Measurements from ENCODE around the gene SLC30A3. TPM values are rescaled to one million over a fixed set of nuclear protein-coding genes. Genes with fewer than 3 reads are reported as not detected.

The SLC30A3 gene
- total and polyA plus RNA-seq, 2 of the 4 experiments (the other 2 are of a cell fraction), result 0.15 TPM; not detected in 1

DNA sequence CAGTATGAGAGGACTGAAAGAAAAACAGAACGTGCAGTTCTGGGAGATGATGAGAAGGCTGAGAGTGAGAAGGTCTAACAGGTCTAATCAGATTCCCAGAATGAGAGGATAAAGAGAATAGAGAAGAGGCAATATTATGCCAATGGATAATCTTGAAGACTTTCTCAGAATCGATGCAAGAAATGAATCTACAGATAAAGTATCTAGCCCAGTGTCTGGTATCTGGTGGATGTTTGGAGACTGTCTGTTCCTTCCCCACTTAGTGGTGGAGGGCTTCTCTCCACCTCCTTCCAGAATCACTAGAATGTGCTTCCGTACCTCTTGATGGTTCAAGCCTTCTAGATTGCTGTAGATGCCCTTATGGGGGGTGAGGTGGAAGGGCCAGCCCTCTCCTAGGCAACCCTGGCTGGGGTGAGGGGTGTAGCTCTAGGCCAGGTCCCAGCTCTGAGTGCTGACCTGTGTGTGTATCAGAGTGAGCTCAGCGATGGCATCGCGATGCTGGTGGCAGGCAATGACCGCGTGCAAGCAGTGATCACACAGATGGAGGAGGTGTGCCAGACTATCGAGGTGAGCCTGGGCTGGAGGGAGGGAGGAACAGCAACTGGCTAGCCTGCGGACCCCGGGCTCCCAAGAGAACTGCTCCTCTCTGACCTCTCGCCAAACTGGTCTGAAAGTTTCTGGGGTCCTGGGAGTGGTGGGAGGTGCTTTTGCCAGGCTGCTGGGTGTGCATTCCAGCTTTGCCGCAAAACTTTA, 41.8 kb upstream of the SLC30A3 start:
- Histone ChIP-seq H2BK120ac (ENCODE audit: low read depth, low read length) (no peak overlapping the region), H3K9me3 (ENCODE audit: control insufficient read depth, insufficient read depth, low read length) (no peaks in the 10 kb centered on the region; the same call in 1 of the 2 replicates), H3K56ac (ENCODE audit: extremely low read depth, insufficient read depth, low read length) (no peak overlapping the region), H3K18ac (ENCODE audit: low read depth, low read length) (no peak overlapping the region), H4K8ac (ENCODE audit: low read depth in 2 of 2, low read length in 2 of 2) (no peak overlapping the region), H2BK20ac (ENCODE audit: low read depth, low read length) (no peak overlapping the region), H3K27me3 (ENCODE audit: control insufficient read depth, insufficient read depth, low read length) (peaks cover 41% of the 10 kb centered on the region), H3K4me2 (ENCODE audit: low read depth, low read length) (no peak overlapping the region), H4K20me1 (ENCODE audit: insufficient read depth, low read length) (peaks cover 10% of the 10 kb centered on the region), H2AK9ac (replicated peaks; ENCODE audit: low read depth, low read length, poor library complexity) (peak overlapping the region; percentile 45), H4K5ac (ENCODE audit: low read depth, low read length) (no peak overlapping the region), H2BK15ac (ENCODE audit: low read depth, low read length) (no peak overlapping the region), H3K4me1 (ENCODE audit: control insufficient read depth, insufficient read depth, low read length) (no peaks in the 10 kb centered on the region; the same call in 1 of the 2 replicates), H3K4me3 (ENCODE audit: insufficient read depth, low read depth, low read length) (no peak overlapping the region), H3K36me3 (ENCODE audit: control insufficient read depth, insufficient read depth, low read length) (peaks cover 6% of the 10 kb centered on the region), H3K9ac (ENCODE audit: low read depth, low read length) (no peak overlapping the region), H3K27ac (ENCODE audit: insufficient read depth, low read length) (no peak overlapping the region), H3K4ac (ENCODE audit: low read depth, low read length) (no peak overlapping the region), H4K91ac (ENCODE audit: insufficient read depth, low read depth, low read length) (no peak overlapping the region), H3K23ac (ENCODE audit: low read depth, low read length) (no peak overlapping the region), H3K14ac (replicated peaks; ENCODE audit: low read depth, low read length) (no peak overlapping the region), H2BK5ac (ENCODE audit: low read depth, low read length, poor library complexity, severe bottlenecking) (no peak overlapping the region), H3K79me1 (ENCODE audit: low read depth in 1 of 2, low read length in 2 of 2) (no peaks in the 10 kb centered on the region), H2AFZ (replicated peaks; ENCODE audit: low read length, poor library complexity) (no peak overlapping the region), H3K9me1 (ENCODE audit: insufficient read depth, low read length) (no peaks in the 10 kb centered on the region; the same call in 1 of the 2 replicates), H2AK5ac (ENCODE audit: low read depth, low read length) (no peak overlapping the region)
- no peak for DNase-seq
- TF ChIP-seq RCOR1 (IDR thresholded peaks at IDR 0.05; ENCODE audit: insufficient replicate concordance, low read length) (no peak), ELK1 (IDR thresholded peaks at IDR 0.05; ENCODE audit: borderline replicate concordance, low read depth, low read length) (no peak), SMC3 (IDR thresholded peaks at IDR 0.05; ENCODE audit: low read depth, low read length) (no peak), CEBPB (IDR thresholded peaks at IDR 0.05; ENCODE audit: low read depth, low read length) (no peak), MAFK (IDR thresholded peaks at IDR 0.05; ENCODE audit: low read depth, low read length) (no peak), MXI1 (IDR thresholded peaks at IDR 0.05; ENCODE audit: borderline replicate concordance, low read depth, low read length) (no peak), RAD21 (IDR thresholded peaks at IDR 0.05; ENCODE audit: low read length) (no peak), POLR2A (IDR thresholded peaks at IDR 0.05; ENCODE audit: low read depth, low read length) (no peak), BHLHE40 (IDR thresholded peaks at IDR 0.05; ENCODE audit: low read depth, low read length) (no peak), CHD1 (IDR thresholded peaks at IDR 0.05; ENCODE audit: low read depth, low read length) (no peak), NFE2L2 (IDR thresholded peaks at IDR 0.05; ENCODE audit: low read depth, low read length) (no peak), MAZ (IDR thresholded peaks at IDR 0.05; ENCODE audit: borderline replicate concordance, low read depth, low read length) (no peak)
- TF ChIP-seq, protein P1, sequence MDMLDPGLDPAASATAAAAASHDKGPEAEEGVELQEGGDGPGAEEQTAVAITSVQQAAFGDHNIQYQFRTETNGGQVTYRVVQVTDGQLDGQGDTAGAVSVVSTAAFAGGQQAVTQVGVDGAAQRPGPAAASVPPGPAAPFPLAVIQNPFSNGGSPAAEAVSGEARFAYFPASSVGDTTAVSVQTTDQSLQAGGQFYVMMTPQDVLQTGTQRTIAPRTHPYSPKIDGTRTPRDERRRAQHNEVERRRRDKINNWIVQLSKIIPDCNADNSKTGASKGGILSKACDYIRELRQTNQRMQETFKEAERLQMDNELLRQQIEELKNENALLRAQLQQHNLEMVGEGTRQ (IDR thresholded peaks at IDR 0.05; ENCODE audit: low read depth, low read length), result no peak
- WGBS, 2 experiments (ENCODE audit: extremely low coverage in 2 of 2, insufficient read length in 1 of 2), result 76% methylated on average over 7 of the region's 13 CpGs; no CpG with 5 or more reads in 1 of the 2 experiments
- ATAC-seq (ENCODE audit: low read depth), result no peak
- dilution Hi-C loops (cut with HindIII; ENCODE audit: low sequenced_read_pairs, unreplicated experiment), result no loop called here
- ChIA-PET CTCF (interaction anchor here (1.6 kb wide), 1 partner anchor 41 kb away, joined by 8 read pairs; the partner anchor contains the start of gene SLC30A3), POLR2A (ENCODE audit: unreplicated experiment) (no interaction called here)
- in situ Hi-C loops (cut with MboI; ENCODE audit: low sequenced_read_pairs), result no loop called here
- intact Hi-C loops (cut with micrococcal nuclease), result no loop called here
- BruUV-seq (replicated peaks), result no TSS peak

Data from IMR-90 (cell line).